Superior temporal gyrus (tissue), 1 donor: ENCODE measurements around the gene CEP152.

Experiments used
- DNase-seq: peaks from one replicate; pipeline ENCODE4 v3.0.0-alpha.2; 2016; ENCODE audit errors: extremely low spot score

Gene CEP152

DNA sequence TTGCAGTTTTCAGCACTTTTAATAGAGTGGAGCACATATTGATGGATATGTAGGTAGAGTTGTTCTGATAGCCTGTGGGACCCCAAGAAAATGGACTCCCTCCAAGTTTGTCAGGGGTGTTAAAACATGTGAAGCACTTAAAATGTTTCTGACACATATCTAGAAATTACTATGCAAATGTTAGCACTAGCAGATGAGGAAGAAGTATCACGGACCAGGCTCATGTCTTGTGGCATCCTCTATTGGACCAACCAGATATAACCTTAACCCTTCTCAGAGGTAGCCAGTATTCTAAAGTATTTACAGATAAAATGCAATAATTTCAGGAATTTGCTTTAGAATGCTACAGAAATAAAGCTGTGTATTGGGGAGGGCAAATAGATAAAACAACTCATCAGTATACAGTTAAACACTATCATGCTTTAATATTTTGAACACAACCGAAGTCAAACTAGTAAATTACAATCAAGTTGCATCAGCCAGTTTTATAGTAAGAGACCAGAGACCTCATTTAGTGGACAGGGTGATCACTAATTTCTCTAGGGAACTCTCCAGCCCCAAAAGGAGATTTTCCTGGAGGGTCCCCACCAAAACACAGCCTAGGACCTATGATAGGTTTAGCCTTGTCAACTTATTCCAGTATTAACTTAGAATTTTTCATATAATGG lies 108.2 kb downstream of the CEP152 start:
- no peak for DNase-seq

- no peak for DNase-seq
These were observed 114.1 kb downstream of the CEP152 start for GRCh38 chr15:48696627-48697312.

GRCh38 chr15:48695827-48696573 lies 114.9 kb downstream of the CEP152 start:
- no peak for DNase-seq

GRCh38 chr15:48695088-48695826 lies 115.6 kb downstream of the CEP152 start:
- DNase-seq, result no peak

DNA sequence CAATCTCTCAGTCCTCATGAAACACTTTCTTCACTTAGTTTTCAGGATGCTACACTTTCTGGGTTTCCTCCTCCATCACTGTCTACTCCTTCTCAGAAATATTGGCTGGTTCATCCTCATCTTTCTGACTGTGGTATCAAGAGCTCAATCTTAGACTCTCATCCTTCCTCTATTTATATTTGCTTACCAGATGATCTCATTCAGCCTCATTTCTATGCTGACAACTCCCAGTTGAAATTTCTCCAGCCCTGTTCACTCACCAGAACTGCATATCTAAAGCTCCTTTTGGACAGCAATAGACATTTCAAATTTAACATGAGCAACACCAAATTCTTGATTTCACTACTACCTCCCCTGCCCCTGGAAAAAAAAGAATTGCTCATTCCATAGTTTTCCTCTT lies 117.4 kb downstream of the CEP152 start:
- no peak for DNase-seq

DNA sequence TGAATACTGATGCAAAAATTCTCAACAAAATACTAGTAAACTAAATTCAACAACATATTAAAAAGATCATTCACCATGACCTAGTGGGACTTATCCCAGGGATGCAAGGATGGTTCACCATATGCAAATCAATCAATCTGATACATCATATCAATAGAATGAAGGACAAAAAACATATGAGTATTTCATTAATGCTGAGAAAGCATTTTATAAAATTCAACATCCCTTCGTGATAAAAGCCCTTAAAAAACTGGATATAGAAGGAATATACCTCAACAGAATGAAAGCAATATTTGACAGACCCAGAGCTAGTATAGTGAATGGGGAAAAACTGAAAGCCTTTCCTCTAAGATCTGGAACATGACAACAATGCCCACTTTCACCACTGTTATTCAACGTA lies 122.4 kb downstream of the CEP152 start:
- no peak for DNase-seq
